Sigmoid colon (tissue), 7 donors: Measurements from ENCODE around the gene HECTD1. TPM values are rescaled to one million over a fixed set of nuclear protein-coding genes. Genes with fewer than 3 reads are reported as not detected.

Experiments
- DNase-seq: peaks from one replicate; pipeline ENCODE4 v3.0.0-alpha.2; 2019
- H3K27ac ChIP-seq, 4 donors: fragments of 200-600 bp; sonication (generic); one replicate each; pipeline ENCODE4 v1.5.1; 2016 to 2019; ENCODE audit warnings: mild to moderate bottlenecking in 1 of 4
- H3K27me3 ChIP-seq, 3 donors: fragments of 200-600 bp; sonication (generic); one replicate each; pipeline ENCODE4 v1.5.1; 2019; ENCODE audit warnings: mild to moderate bottlenecking in 1 of 3
- H3K36me3 ChIP-seq, 4 donors: fragments of 200-600 bp; sonication (generic); one replicate each; pipeline ENCODE4 v1.5.1; 2016 to 2019
- H3K4me1 ChIP-seq, 4 donors: fragments of 200-600 bp; sonication (generic); one replicate each; pipeline ENCODE4 v1.5.1; 2017 to 2019
- H3K4me3 ChIP-seq, 4 donors: fragments of 200-600 bp; sonication (generic); one replicate each; pipeline ENCODE4 v1.5.1; 2017 to 2019; ENCODE audit warnings: mild to moderate bottlenecking in 2 of 4, moderate library complexity in 1 of 4
- H3K9me3 ChIP-seq, 4 donors: fragments of 200-600 bp in 3 of 4; sonication (generic) in 3 of 4; one replicate each; pipeline versions ENCODE4 v1.5.1 to v1.6.1; 2013 to 2019
- EP300 ChIP-seq, 4 donors: sonication (generic); formaldehyde crosslinking; IDR thresholded peaks; one replicate each; pipeline ENCODE4 v1.6.1; 2017; ENCODE audit warnings: antibody characterized with exemption in 4 of 4
- POLR2A ChIP-seq, 2 donors: fragments of 450-650 bp; IDR thresholded peaks; one replicate each; pipeline ENCODE4 v1.6.1; 2016; ENCODE audit warnings: antibody characterized with exemption in 2 of 2, mild to moderate bottlenecking in 2 of 2, moderate library complexity in 2 of 2
- POLR2AphosphoS5 ChIP-seq, 4 donors: sonication (generic); formaldehyde crosslinking; IDR thresholded peaks; one replicate each; pipeline ENCODE4 v1.6.1; 2017; ENCODE audit warnings: antibody characterized with exemption in 4 of 4
- WGBS, 2 donors: extraction: QIAGEN DNeasy Blood & Tissue Kit; methylation state at CpG; one replicate each; pipeline ENCODE4 v1.1.7; 2013; 5-methylcytosine and 5-hydroxymethylcytosine counted together
- intact Hi-C: fragments of 100-400 bp; cut with DNase I; formaldehyde crosslinking; loops from one replicate; pipeline ENCODE4 v1.15.1; 2023
- polyA plus RNA-seq, 3 donors: library from polyadenylated mRNA; stranded (reverse); fragments of 200-250 nt; gene quantifications; one replicate each; pipeline ENCODE4 v1.2.3, GENCODE V29; 2013
- total RNA-seq, 4 donors: library from RNA; depleted of rRNA; stranded (reverse); fragments of >200 nt; gene quantifications; one replicate each; pipeline ENCODE4 v1.1.0, GENCODE V29; 2016
- TF ChIP-seq, protein P1 (sequence below), 4 experiments: fragments of 450-650 bp in 3 of 4; fragments of 200-600 bp in 1 of 4; IDR thresholded peaks; one replicate each; pipeline ENCODE4 v1.5.1; 2016 to 2019; ENCODE audit warnings: antibody characterized with exemption in 4 of 4, mild to moderate bottlenecking in 3 of 4, moderate library complexity in 2 of 4
- donor health status: healthy with polysubstance abuse.
- donor health status: Bipolar disorder and iron deficiency.
- donor health status: healthy.

Gene HECTD1
- total and polyA plus RNA-seq, 7 donors: 30.0 to 186 (median 152) TPM

DNA sequence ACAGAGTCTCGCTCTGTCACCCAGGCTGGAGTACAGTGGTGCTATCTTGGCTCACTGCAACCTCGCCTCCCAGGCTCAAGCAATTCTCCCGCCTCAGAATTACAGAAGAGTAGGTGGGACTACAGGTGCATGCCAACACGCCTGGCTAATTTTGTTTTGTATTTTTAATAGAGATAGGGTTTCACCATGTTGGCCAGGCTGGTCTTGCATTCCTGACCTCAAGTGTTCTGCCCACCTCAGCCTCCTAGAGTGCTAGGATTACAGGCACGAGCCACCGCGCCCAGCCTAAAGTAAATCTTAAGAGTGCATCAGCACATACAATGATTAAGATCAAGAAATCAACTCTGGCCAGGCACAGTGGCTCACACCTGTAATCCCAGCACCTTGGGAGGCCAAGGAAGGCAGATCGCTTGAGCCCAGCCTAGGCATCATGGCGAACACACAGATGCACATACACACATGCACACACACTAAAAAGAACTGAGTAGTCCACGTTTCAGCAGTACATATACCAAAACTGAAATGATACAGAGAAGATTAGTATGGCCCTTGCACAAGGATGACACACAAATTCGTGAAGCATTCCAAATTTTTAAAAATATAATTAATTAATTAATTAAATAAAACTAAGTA lies 65.0 kb downstream of the HECTD1 start:
- Histone ChIP-seq H3K36me3 (peaks cover 12 to 100% (median 39%) of the 10 kb centered on the region in 4 donors), H3K4me1 (no peaks in the 10 kb centered on the region), H3K9me3 (no peaks in the 10 kb centered on the region), H3K27ac (no peak overlapping the region), H3K4me3 (no peak overlapping the region), H3K27me3 (no peaks in the 10 kb centered on the region)
- WGBS, 2 donors: 93 to 94% methylated on average over 11 of the region's 11 CpGs
- TF ChIP-seq EP300 (IDR thresholded peaks at IDR 0.05) (no peak), POLR2A (IDR thresholded peaks at IDR 0.05) (no peak), POLR2AphosphoS5 (IDR thresholded peaks at IDR 0.05) (no peak)
- TF ChIP-seq, protein P1, sequence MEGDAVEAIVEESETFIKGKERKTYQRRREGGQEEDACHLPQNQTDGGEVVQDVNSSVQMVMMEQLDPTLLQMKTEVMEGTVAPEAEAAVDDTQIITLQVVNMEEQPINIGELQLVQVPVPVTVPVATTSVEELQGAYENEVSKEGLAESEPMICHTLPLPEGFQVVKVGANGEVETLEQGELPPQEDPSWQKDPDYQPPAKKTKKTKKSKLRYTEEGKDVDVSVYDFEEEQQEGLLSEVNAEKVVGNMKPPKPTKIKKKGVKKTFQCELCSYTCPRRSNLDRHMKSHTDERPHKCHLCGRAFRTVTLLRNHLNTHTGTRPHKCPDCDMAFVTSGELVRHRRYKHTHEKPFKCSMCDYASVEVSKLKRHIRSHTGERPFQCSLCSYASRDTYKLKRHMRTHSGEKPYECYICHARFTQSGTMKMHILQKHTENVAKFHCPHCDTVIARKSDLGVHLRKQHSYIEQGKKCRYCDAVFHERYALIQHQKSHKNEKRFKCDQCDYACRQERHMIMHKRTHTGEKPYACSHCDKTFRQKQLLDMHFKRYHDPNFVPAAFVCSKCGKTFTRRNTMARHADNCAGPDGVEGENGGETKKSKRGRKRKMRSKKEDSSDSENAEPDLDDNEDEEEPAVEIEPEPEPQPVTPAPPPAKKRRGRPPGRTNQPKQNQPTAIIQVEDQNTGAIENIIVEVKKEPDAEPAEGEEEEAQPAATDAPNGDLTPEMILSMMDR (IDR thresholded peaks at IDR 0.05): no peak
- intact Hi-C loops: no loop called here
- no peak for DNase-seq

DNA sequence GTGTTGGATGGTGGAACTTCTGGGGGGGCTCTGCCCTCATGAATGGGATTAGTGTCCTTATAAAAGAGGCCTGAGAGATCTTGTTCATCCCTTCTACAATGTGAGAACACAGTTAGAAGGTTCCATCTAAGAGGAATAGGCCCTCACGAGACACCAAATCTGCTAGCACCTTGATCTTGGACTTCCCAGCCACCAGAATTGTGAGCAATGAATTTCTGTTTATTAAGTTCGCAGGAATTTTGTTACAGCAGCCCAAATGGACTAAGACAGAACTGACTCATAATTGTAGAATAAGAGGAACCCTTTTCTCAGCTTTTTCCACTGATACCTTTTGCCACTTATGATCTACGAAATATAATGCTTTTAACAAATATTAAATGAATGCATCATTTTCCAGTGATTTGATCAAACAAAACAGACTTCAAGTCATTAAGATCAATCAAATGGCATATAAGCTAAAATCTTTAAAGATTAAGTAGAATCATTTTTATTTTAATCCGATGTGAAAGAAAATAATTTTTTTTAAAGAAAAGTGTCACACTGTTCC lies 68.2 kb downstream of the HECTD1 start:
- no peaks in the 10 kb centered on the region for H3K9me3 ChIP-seq
- no peak overlapping the region for H3K27ac ChIP-seq
- TF ChIP-seq POLR2AphosphoS5 (IDR thresholded peaks at IDR 0.05) (no peak), POLR2A (IDR thresholded peaks at IDR 0.05) (no peak), EP300 (IDR thresholded peaks at IDR 0.05) (no peak)
- TF ChIP-seq, protein P1 (IDR thresholded peaks at IDR 0.05): no peak
- H3K27me3 ChIP-seq: no peaks in the 10 kb centered on the region
- H3K36me3 ChIP-seq: peaks cover 9 to 100% (median 36%) of the 10 kb centered on the region in 4 donors
- H3K4me3 ChIP-seq: no peak overlapping the region
- WGBS, 2 donors: 97% methylated on average over 4 of the region's 4 CpGs
- no peaks in the 10 kb centered on the region for H3K4me1 ChIP-seq
- DNase-seq: no peak
- intact Hi-C loops: no loop called here

DNA sequence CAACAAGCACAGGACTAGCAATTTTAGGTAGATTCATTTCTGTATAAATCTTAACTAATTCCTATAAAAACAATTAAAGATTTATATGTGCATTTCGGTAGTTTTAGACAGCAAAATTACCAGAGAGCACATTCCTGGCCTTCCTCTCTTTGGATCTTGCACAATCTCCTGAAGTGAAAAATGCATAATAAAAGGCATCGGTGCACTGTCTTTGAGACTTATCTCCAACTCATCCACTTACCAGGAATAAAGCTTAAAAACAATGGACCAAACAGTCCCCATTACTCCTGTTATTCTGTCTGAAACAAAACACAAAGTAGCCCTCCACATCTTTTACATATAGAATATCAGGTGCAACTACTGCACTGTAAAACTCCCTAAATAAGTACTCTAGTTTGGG lies 69.3 kb downstream of the HECTD1 start:
- WGBS, 2 donors: 84 to 92% methylated on average over 2 of the region's 2 CpGs
- H3K4me1 ChIP-seq: no peaks in the 10 kb centered on the region
- no peak overlapping the region for H3K4me3 ChIP-seq
- intact Hi-C loops: no loop called here
- H3K27me3 ChIP-seq: no peaks in the 10 kb centered on the region
- TF ChIP-seq POLR2AphosphoS5 (IDR thresholded peaks at IDR 0.05) (no peak), POLR2A (IDR thresholded peaks at IDR 0.05) (no peak), EP300 (IDR thresholded peaks at IDR 0.05) (no peak)
- TF ChIP-seq, protein P1 (IDR thresholded peaks at IDR 0.05): no peak
- peaks cover 7 to 99% (median 37%) of the 10 kb centered on the region in 4 donors for H3K36me3 ChIP-seq
- DNase-seq: no peak
- no peaks in the 10 kb centered on the region for H3K9me3 ChIP-seq
- H3K27ac ChIP-seq: no peak overlapping the region

DNA sequence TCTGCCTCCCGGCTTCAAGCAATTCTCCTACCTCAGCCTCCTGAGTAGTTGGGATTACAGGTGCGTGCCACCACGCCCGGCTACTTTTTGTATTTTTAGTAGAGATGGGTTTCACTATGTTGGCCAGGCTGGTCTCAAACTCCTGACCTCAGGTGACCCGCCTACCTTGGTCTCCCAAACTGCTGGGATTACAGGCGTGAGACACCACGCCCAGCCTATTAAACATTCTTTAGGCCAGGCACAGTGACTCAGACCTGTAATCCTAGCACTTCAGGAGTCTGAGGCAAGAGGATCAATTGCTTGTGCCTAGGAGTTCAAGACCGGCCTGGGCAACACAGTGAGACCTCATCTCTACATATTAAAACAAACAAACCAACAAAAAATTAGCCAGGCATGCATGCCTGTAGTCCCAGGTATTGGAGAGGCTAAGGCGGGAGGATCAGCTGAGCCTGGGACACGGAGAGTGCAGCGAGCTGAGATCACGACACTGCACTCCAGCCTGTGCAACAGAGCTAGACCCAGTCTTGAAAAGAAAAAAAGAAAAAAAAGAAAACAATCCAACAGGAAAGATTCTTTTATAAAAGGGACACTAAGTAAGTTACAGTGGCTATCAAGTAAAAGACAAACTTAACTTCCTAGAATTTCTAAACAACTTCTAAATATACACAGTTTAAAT lies 70.2 kb downstream of the HECTD1 start:
- intact Hi-C loops: no loop called here
- H3K4me1 ChIP-seq: no peaks in the 10 kb centered on the region
- no peaks in the 10 kb centered on the region for H3K27me3 ChIP-seq
- 81 to 93% methylated on average over 12 of the region's 12 CpGs for WGBS, 2 donors
- no peak overlapping the region for H3K27ac ChIP-seq
- H3K4me3 ChIP-seq: no peak overlapping the region
- peaks cover 0 to 99% (median 39%) of the 10 kb centered on the region in 4 donors for H3K36me3 ChIP-seq
- no peaks in the 10 kb centered on the region for H3K9me3 ChIP-seq
- DNase-seq: no peak
- TF ChIP-seq EP300 (IDR thresholded peaks at IDR 0.05) (no peak), POLR2AphosphoS5 (IDR thresholded peaks at IDR 0.05) (no peak), POLR2A (IDR thresholded peaks at IDR 0.05) (no peak)
- TF ChIP-seq, protein P1 (IDR thresholded peaks at IDR 0.05): no peak
